ENCODE data around the gene TAF4B. TPM values are rescaled to one million over a fixed set of nuclear protein-coding genes. Genes with fewer than 3 reads are reported as not detected.

Gene TAF4B
- total and polyA plus RNA-seq, 9 of the 15 experiments (the other 6 are each of a cell fraction or from before 2014, with no cell fraction given): 4.5 to 25.3 (median 20.5) TPM

DNA sequence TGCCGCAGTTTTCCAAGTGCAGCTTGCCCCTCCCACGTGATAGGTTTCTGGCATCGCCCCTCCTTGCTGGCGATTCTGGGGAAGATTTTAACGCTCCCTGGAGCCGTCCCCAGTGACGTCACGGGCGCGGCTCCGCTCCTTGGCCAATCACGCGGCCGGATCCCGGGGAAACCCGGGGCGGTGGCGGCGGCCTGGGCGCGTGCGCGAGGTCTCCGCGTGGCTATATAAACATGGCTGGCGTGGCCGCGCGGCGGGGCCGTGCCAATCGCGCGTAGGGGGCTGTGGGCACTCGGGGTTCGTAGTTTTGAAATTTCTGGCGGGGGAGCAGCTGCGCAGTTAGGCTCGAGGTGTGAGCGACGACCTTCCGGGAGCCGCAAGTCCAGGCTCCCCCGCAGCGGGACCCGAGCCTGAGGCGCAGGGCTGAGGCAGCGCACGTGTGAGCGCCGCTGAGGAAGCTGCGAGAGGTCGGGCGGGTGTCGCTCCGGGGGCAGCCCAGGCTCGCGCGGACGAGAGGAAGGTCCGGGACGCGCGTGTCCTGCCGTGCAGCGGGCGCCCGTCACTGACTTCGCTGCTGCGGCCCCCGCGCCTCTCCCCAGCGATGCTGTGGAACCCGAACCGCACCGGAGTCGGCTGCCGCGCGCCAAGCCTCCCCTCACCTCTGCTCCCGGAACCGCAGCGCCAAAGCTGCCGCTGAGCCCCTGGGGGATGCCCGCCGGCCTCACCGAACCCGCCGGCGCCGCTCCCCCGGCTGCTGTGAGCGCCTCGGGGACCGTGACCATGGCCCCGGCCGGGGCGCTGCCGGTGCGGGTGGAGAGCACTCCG, at the start of gene TAF4B (continued):
- TF ChIP-seq ZHX1 (conservative IDR thresholded peaks at IDR 0.05; ENCODE audit: low read length) (no peak), HBP1 (CRISPR knock-in tag; IDR thresholded peaks at IDR 0.05) (no peak), ARID3A (IDR thresholded peaks at IDR 0.05; ENCODE audit: borderline replicate concordance, low read depth, low read length) (peak; percentile 46; the same call in 1 of the 2 replicates), ZC3H4 (CRISPR knock-in tag; IDR thresholded peaks at IDR 0.05; ENCODE audit: borderline replicate concordance) (no peak), HMGN3 (IDR thresholded peaks at IDR 0.05; ENCODE audit: borderline replicate concordance, extremely low read depth, insufficient read length, low read depth, low read length) (peak; percentile 76), ZNF263 (CRISPR knock-in tag; IDR thresholded peaks at IDR 0.05; ENCODE audit: borderline replicate concordance) (peak; percentile 76), USF1 (CRISPR knock-in tag; IDR thresholded peaks at IDR 0.05) (peak; percentile 87), SMAD1 (IDR thresholded peaks at IDR 0.05; ENCODE audit: low read depth, low read length, partially characterized antibody) (no peak), ERF (CRISPR knock-in tag; IDR thresholded peaks at IDR 0.05) (peak; percentile 86; the same call in 1 of the 2 replicates), HLTF (IDR thresholded peaks at IDR 0.05) (peak; percentile 65; the same call in 1 of the 2 replicates), TBL1XR1 (IDR thresholded peaks at IDR 0.05; ENCODE audit: low read length in 2 of 2) (peak in 1 of 2 experiments; percentile 64; a peak in 1 of 4 replicates), ZNF24 (IDR thresholded peaks at IDR 0.05) (peak; percentile 40), ELF1 (tag; IDR thresholded peaks at IDR 0.05) (no peak), KAT2B (IDR thresholded peaks at IDR 0.05; ENCODE audit: low read depth, low read length) (no peak), TAL1 (IDR thresholded peaks at IDR 0.05) (no peak), GATA2 (CRISPR knock-in tag; IDR thresholded peaks at IDR 0.05) (no peak; the same call in 1 of the 2 replicates), HDAC1 (IDR thresholded peaks at IDR 0.05) (peak in 1 of 2 experiments; percentile 99; a peak in 2 of 4 replicates), PRPF4 (IDR thresholded peaks at IDR 0.05; ENCODE audit: insufficient read depth, low read depth, low read length, poor library complexity, severe bottlenecking) (peak; percentile 66)
- TF ChIP-seq, protein P1, sequence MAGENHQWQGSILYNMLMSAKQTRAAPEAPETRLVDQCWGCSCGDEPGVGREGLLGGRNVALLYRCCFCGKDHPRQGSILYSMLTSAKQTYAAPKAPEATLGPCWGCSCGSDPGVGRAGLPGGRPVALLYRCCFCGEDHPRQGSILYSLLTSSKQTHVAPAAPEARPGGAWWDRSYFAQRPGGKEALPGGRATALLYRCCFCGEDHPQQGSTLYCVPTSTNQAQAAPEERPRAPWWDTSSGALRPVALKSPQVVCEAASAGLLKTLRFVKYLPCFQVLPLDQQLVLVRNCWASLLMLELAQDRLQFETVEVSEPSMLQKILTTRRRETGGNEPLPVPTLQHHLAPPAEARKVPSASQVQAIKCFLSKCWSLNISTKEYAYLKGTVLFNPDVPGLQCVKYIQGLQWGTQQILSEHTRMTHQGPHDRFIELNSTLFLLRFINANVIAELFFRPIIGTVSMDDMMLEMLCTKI (IDR thresholded peaks at IDR 0.05; ENCODE audit: partially characterized antibody): no peak
